ENCODE data around the gene PPFIA2. TPM values are rescaled to one million over a fixed set of nuclear protein-coding genes. Genes with fewer than 3 reads are reported as not detected.
"Not testable (repeated sequence)": the region's sequence is repeated elsewhere in the genome, so short reads cannot be mapped to it uniquely, and the experiment has no call there.

The PPFIA2 gene
- total and polyA plus RNA-seq, 3 donors from 2014 or later = 10.5 to 22.1 (median 18.3) TPM

DNA sequence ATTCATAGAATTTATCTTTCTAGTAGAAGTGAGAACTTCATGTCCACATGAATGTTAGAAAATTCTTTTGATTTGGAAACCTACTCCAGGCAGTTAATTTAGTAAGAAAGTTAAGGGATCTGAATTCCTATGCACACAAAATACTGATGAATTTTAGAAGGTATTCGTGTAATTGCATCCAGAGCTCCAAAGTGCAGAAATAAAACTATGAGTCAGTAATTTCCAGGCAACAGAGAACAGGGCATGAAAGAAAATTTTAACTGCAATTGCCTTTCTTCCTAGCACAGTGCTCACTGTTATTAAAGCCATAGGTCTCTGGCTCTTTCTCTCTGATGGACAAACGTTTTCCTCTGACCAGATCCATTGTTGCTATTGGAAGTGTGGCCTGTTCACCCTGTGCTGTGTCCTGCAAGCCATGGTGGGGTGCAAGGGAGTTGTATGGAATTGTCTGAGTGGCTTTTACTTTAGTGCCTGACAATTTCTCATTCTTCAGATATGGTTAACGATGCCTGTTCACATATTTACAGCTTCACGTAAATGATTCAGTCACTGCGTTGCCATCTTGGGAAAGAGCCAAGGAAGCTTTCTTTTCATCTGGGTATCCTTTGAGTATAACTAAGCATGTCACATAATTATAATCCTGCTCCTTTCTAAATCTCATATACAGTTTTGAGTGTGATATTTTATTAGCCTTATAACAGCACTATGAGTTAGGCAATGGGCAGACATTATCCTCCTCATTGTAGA lies 536.1 kb downstream of the PPFIA2 start:
- intact Hi-C loops (cut with DNase I; ENCODE audit: low total_unique reads) = no loop called here
- Histone ChIP-seq H3K4me1 (no peaks in the 10 kb centered on the region), H3K4me3 (no peak overlapping the region), H3K9me3 (no peaks in the 10 kb centered on the region), H3K27ac (no peak overlapping the region), H3K36me3 (ENCODE audit: low read depth, missing control alignments) (no peaks in the 10 kb centered on the region), H3K27me3 (no peaks in the 10 kb centered on the region)
- DNase-seq = no peak
- TF ChIP-seq, protein P1, sequence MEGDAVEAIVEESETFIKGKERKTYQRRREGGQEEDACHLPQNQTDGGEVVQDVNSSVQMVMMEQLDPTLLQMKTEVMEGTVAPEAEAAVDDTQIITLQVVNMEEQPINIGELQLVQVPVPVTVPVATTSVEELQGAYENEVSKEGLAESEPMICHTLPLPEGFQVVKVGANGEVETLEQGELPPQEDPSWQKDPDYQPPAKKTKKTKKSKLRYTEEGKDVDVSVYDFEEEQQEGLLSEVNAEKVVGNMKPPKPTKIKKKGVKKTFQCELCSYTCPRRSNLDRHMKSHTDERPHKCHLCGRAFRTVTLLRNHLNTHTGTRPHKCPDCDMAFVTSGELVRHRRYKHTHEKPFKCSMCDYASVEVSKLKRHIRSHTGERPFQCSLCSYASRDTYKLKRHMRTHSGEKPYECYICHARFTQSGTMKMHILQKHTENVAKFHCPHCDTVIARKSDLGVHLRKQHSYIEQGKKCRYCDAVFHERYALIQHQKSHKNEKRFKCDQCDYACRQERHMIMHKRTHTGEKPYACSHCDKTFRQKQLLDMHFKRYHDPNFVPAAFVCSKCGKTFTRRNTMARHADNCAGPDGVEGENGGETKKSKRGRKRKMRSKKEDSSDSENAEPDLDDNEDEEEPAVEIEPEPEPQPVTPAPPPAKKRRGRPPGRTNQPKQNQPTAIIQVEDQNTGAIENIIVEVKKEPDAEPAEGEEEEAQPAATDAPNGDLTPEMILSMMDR (IDR thresholded peaks at IDR 0.05) = no peak
- no peak for TF ChIP-seq POLR2A (IDR thresholded peaks at IDR 0.05)
- WGBS, 2 donors = 58 to 74% methylated on average over 5 of the region's 5 CpGs

DNA sequence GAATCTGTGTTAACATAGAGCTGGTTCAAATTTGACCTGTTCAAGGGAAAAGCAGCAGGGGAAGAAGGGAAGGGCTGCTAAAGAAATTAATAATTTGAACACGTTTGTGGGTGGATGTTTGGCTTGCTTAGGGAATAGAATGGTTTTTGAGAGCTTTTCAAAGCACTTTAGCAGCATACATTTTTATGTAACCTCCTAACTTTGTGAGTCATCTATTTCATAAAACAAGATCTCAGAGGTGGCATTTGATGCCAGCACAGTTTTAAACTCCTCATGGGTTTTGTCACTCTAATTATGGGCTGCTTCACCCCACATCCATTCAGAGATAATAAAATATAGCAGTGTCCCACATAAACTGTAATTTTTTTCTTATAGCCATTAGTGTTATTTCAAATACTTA lies 537.5 kb downstream of the PPFIA2 start:
- H3K36me3 ChIP-seq (ENCODE audit: low read depth, missing control alignments) = no peaks in the 10 kb centered on the region
- no peaks in the 10 kb centered on the region for H3K9me3 ChIP-seq
- H3K4me3 ChIP-seq = no peak overlapping the region
- H3K27ac ChIP-seq = no peak overlapping the region
- no peaks in the 10 kb centered on the region for H3K27me3 ChIP-seq
- no peak for DNase-seq
- intact Hi-C loops (cut with DNase I; ENCODE audit: low total_unique reads) = no loop called here
- WGBS, 2 donors = 33 to 64% methylated on average over 1 of the region's 1 CpG
- TF ChIP-seq, protein P1 (IDR thresholded peaks at IDR 0.05) = no peak
- H3K4me1 ChIP-seq = no peaks in the 10 kb centered on the region

DNA sequence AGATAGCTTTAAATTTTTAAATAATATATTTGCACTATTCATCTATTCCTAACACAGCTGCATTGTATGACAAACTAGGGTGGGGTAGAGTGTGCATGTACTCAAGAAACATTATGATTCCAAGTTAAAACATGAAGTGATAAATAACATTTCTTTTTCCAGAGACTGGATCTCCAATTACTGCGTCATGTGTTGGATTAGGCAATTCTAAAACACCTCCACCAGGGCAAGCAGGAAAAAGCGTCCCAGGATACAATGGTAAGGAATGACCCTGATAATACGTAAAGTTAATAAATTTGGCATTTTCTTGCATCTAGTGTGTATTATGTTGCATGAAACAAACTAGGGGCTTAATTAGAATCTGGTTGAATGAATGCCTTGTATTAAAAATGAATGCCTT lies 542.4 kb downstream of the PPFIA2 start:
- WGBS, 2 donors = 96 to 99% methylated on average over 3 of the region's 3 CpGs
- no peak for TF ChIP-seq POLR2A (IDR thresholded peaks at IDR 0.05)
- Histone ChIP-seq H3K27ac (no peak overlapping the region), H3K4me1 (no peaks in the 10 kb centered on the region), H3K36me3 (ENCODE audit: low read depth, missing control alignments) (no peaks in the 10 kb centered on the region), H3K4me3 (no peak overlapping the region), H3K9me3 (no peaks in the 10 kb centered on the region), H3K27me3 (no peaks in the 10 kb centered on the region)
- no peak for DNase-seq
- intact Hi-C loops (cut with DNase I; ENCODE audit: low total_unique reads) = no loop called here

DNA sequence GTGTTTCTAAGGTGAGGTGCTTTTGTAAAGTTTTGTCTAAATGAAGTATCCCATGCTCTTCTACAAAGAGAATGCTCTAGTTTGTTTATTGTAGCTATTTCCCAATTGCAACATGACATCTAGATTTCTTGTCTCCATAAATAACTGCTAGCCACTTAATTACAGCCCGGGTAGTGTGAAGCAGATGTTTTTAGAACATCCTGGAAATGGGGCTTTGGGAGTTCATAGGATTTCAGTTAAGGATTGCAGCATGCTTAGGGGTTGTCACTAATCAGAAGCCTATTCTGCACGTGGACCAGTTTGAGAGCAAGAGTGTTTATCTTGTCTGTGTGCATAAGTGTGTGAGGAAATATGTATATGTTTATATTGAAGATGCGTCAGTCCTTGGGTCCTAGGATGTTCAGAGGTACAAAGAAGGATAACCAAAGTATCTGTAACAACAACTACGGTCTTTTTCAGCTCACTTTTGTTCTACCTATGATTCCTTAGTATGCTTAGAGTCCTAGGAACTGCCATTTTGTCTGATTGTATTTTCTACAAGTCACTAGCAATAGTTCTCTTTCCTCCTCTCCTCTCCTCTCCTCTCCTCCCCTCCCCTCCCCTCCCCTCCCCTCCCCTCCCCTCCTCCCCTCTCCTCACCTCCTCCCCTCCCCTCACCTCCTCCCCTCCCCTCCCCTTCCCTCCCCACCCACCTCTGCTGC lies 546.0 kb downstream of the PPFIA2 start:
- WGBS, 2 donors = 69 to 74% methylated on average over 4 of the region's 4 CpGs
- no peak for DNase-seq
- no peaks in the 10 kb centered on the region for H3K27me3 ChIP-seq
- H3K4me3 ChIP-seq = no peak overlapping the region
- TF ChIP-seq, protein P1 (IDR thresholded peaks at IDR 0.05) = no peak
- TF ChIP-seq POLR2A (IDR thresholded peaks at IDR 0.05) = no peak
- H3K9me3 ChIP-seq = no peaks in the 10 kb centered on the region
- H3K36me3 ChIP-seq (ENCODE audit: low read depth, missing control alignments) = no peaks in the 10 kb centered on the region
- H3K27ac ChIP-seq = no peak overlapping the region
- H3K4me1 ChIP-seq = peaks cover 7% of the 10 kb centered on the region
- intact Hi-C loops (cut with DNase I; ENCODE audit: low total_unique reads) = no loop called here

DNA sequence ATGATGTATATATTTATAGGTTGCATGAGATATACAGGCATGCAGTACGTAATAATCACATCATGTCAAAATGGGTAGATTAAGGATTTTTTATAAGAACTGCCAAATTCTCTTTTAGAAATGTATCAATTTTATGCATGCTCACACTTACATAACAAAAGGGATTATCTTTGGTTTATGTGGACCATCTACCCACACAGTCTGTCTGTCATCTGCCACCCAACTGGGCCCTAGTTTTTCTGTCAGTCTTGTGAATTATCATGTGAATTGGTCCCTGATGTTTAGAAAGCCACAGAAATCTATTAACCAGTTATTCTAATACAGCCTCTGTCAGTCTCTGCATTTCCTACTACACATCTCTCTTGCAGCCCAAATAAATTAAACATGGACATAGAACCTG lies 547.8 kb downstream of the PPFIA2 start:
- H3K27me3 ChIP-seq = no peaks in the 10 kb centered on the region
- intact Hi-C loops (cut with DNase I; ENCODE audit: low total_unique reads) = no loop called here
- H3K27ac ChIP-seq = no peak overlapping the region
- H3K4me1 ChIP-seq = peaks cover 7% of the 10 kb centered on the region
- H3K4me3 ChIP-seq = no peak overlapping the region
- no peak for DNase-seq
- TF ChIP-seq, protein P1 (IDR thresholded peaks at IDR 0.05) = no peak
- TF ChIP-seq POLR2A (IDR thresholded peaks at IDR 0.05) = no peak
- WGBS, 2 donors = 76 to 86% methylated on average over 1 of the region's 1 CpG
- H3K9me3 ChIP-seq = no peaks in the 10 kb centered on the region
- no peaks in the 10 kb centered on the region for H3K36me3 ChIP-seq (ENCODE audit: low read depth, missing control alignments)

DNA sequence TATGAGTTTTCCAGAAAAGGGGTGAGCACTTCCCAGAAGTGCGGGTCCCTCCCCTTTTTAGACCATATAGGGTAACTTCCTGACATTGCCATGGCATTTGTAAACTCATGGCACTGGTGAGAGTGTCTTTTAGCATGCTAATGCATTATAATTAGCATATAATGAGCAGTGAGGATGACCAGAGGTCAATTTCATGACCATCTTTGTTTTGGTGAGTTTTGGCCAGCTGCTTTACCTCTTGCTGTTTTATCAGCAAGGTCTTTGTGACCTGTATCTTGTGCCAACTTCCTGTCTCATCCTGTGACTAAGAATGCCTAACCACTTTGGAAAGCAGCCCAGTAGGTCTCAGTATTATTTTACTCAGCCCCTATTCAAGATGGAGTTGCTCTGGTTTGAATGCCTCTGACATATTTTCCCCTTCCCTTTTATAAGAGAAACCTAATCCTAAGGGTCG lies 549.4 kb downstream of the PPFIA2 start:
- H3K27ac ChIP-seq; H3K9me3 ChIP-seq; DNase-seq; H3K4me1 ChIP-seq; intact Hi-C loops (cut with DNase I; ENCODE audit: low total_unique reads); H3K36me3 ChIP-seq (ENCODE audit: low read depth, missing control alignments); H3K27me3 ChIP-seq; H3K4me3 ChIP-seq: not testable (repeated sequence)
- 69 to 70% methylated on average over 2 of the region's 2 CpGs for WGBS, 2 donors
